K562 (cell line): ENCODE results near the gene S100A10. TPM values are rescaled to one million over a fixed set of nuclear protein-coding genes. Genes with fewer than 3 reads are reported as not detected.

Experiments used
- AFF4 ChIP-seq: sonication (generic); formaldehyde crosslinking; IDR thresholded peaks from 2 replicates; pipeline ENCODE4 v1.8.0; 2023; ENCODE audit warnings: mild to moderate bottlenecking, missing genetic modification reagents
- CLOCK ChIP-seq: fragments of 250-450 bp; sonication (Bioruptor Pico); IDR thresholded peaks from 2 replicates; pipeline ENCODE4 v1.4.0; 2020; ENCODE audit warnings: mild to moderate bottlenecking, moderate library complexity, borderline replicate concordance
- HLTF ChIP-seq: fragments of 450-650 bp; IDR thresholded peaks from 2 replicates; pipeline ENCODE4 v1.6.1; 2016
- IRF2 ChIP-seq: sonication (generic); formaldehyde crosslinking; IDR thresholded peaks from 2 replicates; pipeline ENCODE4 v1.8.1; 2022; ENCODE audit warnings: mild to moderate bottlenecking, missing genetic modification reagents
- JUND ChIP-seq, 2 experiments: IDR thresholded peaks; 2 replicates in 1 of 2; 3 replicates in 1 of 2; pipeline ENCODE4 v1.6.1; 2011; ENCODE audit warnings: borderline replicate concordance in 2 of 2, low read depth in 2 of 2, low read length in 2 of 2, improper control_type of control experiment in 1 of 2, missing biosample characterization in 1 of 2, missing genetic modification characterization in 1 of 2, missing genetic modification reagents in 1 of 2
- MYC ChIP-seq, 2 experiments: fragments of 250-450 bp in 1 of 2; sonication (Bioruptor Pico) in 1 of 2; IDR thresholded peaks; 2 replicates each; pipeline versions ENCODE4 v1.5.1 to v1.6.1; 2012 to 2021; ENCODE audit warnings: low read depth in 2 of 2, borderline replicate concordance in 1 of 2, improper control_type of control experiment in 1 of 2, low read length in 1 of 2, mild to moderate bottlenecking in 1 of 2, moderate library complexity in 1 of 2
- NCOA6 ChIP-seq: fragments of 450-650 bp; IDR thresholded peaks from 2 replicates; pipeline ENCODE4 v1.6.1; 2017; ENCODE audit warnings: mild to moderate bottlenecking
- POU5F1 ChIP-seq: fragments of 150-350 bp; IDR thresholded peaks from 2 replicates; pipeline ENCODE4 v1.6.1; 2014; ENCODE audit warnings: borderline replicate concordance, low read length, low read depth, mild to moderate bottlenecking; ENCODE audit not compliant: partially characterized antibody
- SAFB2 ChIP-seq: fragments of 200-400 bp; formaldehyde crosslinking; IDR thresholded peaks from 2 replicates; pipeline ENCODE4 v1.6.1; 2018; ENCODE audit warnings: borderline replicate concordance, low read length, low read depth, moderate library complexity; ENCODE audit not compliant: severe bottlenecking
- ZBTB11 ChIP-seq, 3 experiments: fragments of 200-800 bp in 1 of 3; fragments of 250-450 bp in 1 of 3; fragments of 450-650 bp in 1 of 3; sonication (Bioruptor Pico) in 1 of 3; sonication (Bioruptor generic) in 1 of 3; formaldehyde crosslinking in 1 of 3; IDR thresholded peaks; 2 replicates each; pipeline versions ENCODE4 v1.6.1 to v1.8.0; 2016 to 2022; ENCODE audit warnings: mild to moderate bottlenecking in 2 of 3, missing genetic modification characterization in 2 of 3, missing compliant biosample characterization in 1 of 3, moderate library complexity in 1 of 3
- polyA plus RNA-seq, 8 experiments: library from polyadenylated mRNA; depleted of rRNA in 4 of 8; stranded (reverse) in 5 of 8; unstranded in 3 of 8; fragments of >200 nt; fragmentation: Nextera tagmentation in 2 of 8; fragmentation: Illumina TruSeq in 1 of 8; extraction: Ambion mirVana in 2 of 8; extraction: Trizol in 1 of 8; gene quantifications; 2 replicates each; pipeline versions ENCODE4 v1.2.1 to v1.2.3, GENCODE V29; 2011 to 2014; ENCODE audit warnings: inconsistent platforms in 1 of 8, missing spikeins in 1 of 8
- total RNA-seq, 7 experiments: library from RNA; depleted of rRNA in 6 of 7; stranded (reverse); fragments of >200 nt in 6 of 7; fragmentation: Illumina TruSeq in 2 of 7; extraction: Trizol in 2 of 7; gene quantifications; 2 replicates each; pipeline versions ENCODE4 v1.2.1 to v1.2.3, GENCODE V29; 2011 to 2021; ENCODE audit warnings: low replicate concordance in 1 of 7
- TF ChIP-seq, protein P1 (sequence below): fragments of 250-450 bp; sonication (Bioruptor Pico); IDR thresholded peaks from 2 replicates; pipeline ENCODE4 v1.8.0; 2021; ENCODE audit warnings: borderline replicate concordance, mild to moderate bottlenecking, moderate library complexity; ENCODE audit not compliant: poor library complexity, severe bottlenecking

S100A10 gene
- total and polyA plus RNA-seq, 9 of the 15 experiments (the other 6 are each of a cell fraction or from before 2014, with no cell fraction given): 0.32 to 1.6 (median 0.50) TPM; not detected in 3

DNA sequence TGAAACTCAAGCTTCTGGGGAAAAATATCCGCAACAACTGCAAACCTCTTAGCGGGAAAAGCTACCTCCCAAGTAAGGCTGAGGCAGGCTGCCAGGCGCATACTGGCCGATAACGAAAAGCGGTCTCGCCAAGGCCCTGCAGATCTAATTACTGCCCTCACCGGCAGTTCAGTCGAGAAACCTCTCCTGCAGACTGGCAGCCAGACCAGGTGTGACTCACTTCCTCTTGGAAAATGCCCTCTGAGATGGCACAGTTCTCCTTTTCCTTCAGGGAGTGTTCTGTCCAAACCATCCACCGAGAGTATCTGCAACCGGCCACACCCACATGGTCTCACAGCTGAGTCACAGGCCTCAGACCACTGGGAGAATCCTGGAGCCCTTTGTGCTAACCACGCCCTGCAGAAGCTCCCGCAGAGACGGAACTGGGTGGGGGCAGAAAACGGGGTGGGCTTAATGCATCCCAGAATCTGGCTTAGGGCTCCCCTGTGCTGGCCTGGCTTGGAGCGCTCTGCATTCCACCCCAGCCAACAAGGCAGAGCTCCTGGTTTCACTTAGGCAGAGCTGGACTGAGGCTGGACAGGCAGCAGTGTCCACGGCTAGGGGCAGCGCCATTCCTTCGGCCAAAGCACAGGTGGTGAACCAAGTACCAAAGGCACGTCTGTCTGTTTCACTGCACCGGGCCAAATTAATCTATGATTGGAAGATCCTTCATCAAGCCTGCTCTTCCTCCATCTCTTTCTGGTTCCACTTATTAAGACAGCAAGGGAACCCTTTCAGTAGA is 1.2 kb downstream of the S100A10 start (continued):
- TF ChIP-seq, protein P1, sequence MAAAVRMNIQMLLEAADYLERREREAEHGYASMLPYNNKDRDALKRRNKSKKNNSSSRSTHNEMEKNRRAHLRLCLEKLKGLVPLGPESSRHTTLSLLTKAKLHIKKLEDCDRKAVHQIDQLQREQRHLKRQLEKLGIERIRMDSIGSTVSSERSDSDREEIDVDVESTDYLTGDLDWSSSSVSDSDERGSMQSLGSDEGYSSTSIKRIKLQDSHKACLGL: no peak
- TF ChIP-seq ZBTB11 (CRISPR knock-in tag; IDR thresholded peaks at IDR 0.05): no peak
- TF ChIP-seq CLOCK (CRISPR knock-in tag): no peak
- TF ChIP-seq HLTF: no peak
- no peak for TF ChIP-seq SAFB2
- no peak for TF ChIP-seq MYC (IDR thresholded peaks at IDR 0.05; ENCODE audit: low read depth, low read length)
- no peak for TF ChIP-seq MYC (CRISPR knock-in tag; IDR thresholded peaks at IDR 0.05; ENCODE audit: borderline replicate concordance, low read depth)
- no peak for TF ChIP-seq AFF4
- TF ChIP-seq JUND (IDR thresholded peaks at IDR 0.05; ENCODE audit: borderline replicate concordance, low read depth, low read length): peak; percentile 71
- 0 out of 3 replicates have a peak, but pooled peaks have one; percentile 21 for TF ChIP-seq JUND (tag; IDR thresholded peaks at IDR 0.05; ENCODE audit: borderline replicate concordance, low read depth, low read length)
- no peak for TF ChIP-seq POU5F1
- TF ChIP-seq NCOA6: no peak
- TF ChIP-seq IRF2 (CRISPR knock-in tag): no peak
